Measurements from ENCODE around the gene STRBP. TPM values are rescaled to one million over a fixed set of nuclear protein-coding genes. Genes with fewer than 3 reads are reported as not detected.

Gene STRBP
- total and polyA plus RNA-seq, 2 of the 8 experiments (the other 6 are each of a cell fraction or from before 2014, with no cell fraction given): 29.7 to 105 TPM

DNA sequence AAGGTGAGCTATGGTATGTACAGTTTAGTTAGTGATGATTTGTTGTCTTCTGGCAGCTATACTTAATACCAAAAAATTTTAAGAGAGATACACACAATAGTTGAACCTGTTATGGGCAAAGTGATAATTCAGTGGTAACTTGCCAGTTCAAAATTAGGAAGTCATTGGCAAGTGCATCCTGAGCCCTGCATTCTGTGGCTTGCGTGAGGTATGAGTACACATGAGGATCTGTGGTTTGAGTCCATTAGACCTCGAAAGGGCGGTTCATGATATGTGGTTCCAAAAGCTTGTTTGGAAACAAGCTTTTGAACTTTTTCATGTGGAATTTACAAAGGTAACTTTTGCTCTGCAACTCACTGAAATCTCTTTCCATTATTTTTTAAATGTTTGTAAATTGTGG is 187.9 kb downstream of the STRBP start:
- H4K8ac ChIP-seq (ENCODE audit: extremely low read depth, insufficient read depth, low read length): no peak overlapping the region
- CTCF ChIA-PET (ENCODE audit: partially characterized antibody): interaction anchor here (0.8 to 6.3 kb wide), 9 partner anchors 9 to 269 kb away, joined by 3 to 53 read pairs (median 6); no protein-coding TSS in a partner anchor
- 98% methylated on average over 3 of the region's 3 CpGs; no CpG with 5 or more reads in 1 of the 2 experiments for WGBS, 2 experiments (ENCODE audit: extremely low coverage in 1 of 2, insufficient coverage in 1 of 2, insufficient read length in 1 of 2, insufficient replicate concordance in 2 of 2, low coverage in 1 of 2, low lambda C conversion rate in 2 of 2, missing lambda C conversion rate in 1 of 2)
- no peak for TF ChIP-seq SAP30 (IDR thresholded peaks at IDR 0.05; ENCODE audit: insufficient read depth, insufficient replicate concordance, low read length)
- no peak for TF ChIP-seq PHF8 (conservative IDR thresholded peaks at IDR 0.05; ENCODE audit: low read depth, low read length)
- TF ChIP-seq HDAC6 (IDR thresholded peaks at IDR 0.05; ENCODE audit: low read depth, low read length): no peak
- TF ChIP-seq POU5F1 (IDR thresholded peaks at IDR 0.05; ENCODE audit: low read depth, low read length): no peak
- TF ChIP-seq HDAC2 (IDR thresholded peaks at IDR 0.05; ENCODE audit: borderline replicate concordance in 1 of 2, low read depth in 2 of 2, low read length in 2 of 2): no peak
- TF ChIP-seq TEAD4 (IDR thresholded peaks at IDR 0.05; ENCODE audit: low read depth, low read length): no peak
- TF ChIP-seq SUZ12 (IDR thresholded peaks at IDR 0.05; ENCODE audit: low read length): no peak
- TF ChIP-seq GABPA (IDR thresholded peaks at IDR 0.05; ENCODE audit: borderline replicate concordance, insufficient read depth, low read length): no peak
- no peak for TF ChIP-seq RBBP5 (IDR thresholded peaks at IDR 0.05; ENCODE audit: borderline replicate concordance, low read depth, low read length)
- TF ChIP-seq EZH2 (IDR thresholded peaks at IDR 0.05; ENCODE audit: low read depth, low read length, severe bottlenecking): no peak
- no peak for TF ChIP-seq TAF1 (IDR thresholded peaks at IDR 0.05; ENCODE audit: low read depth, low read length)
- TF ChIP-seq, protein P1, sequence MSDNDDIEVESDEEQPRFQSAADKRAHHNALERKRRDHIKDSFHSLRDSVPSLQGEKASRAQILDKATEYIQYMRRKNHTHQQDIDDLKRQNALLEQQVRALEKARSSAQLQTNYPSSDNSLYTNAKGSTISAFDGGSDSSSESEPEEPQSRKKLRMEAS (IDR thresholded peaks at IDR 0.05): no peak

More for the DNA sequence above, 187.9 kb downstream of the STRBP start:
- peaks cover 2 to 14% (median 6%) of the 10 kb centered on the region in 4 experiments; a peak in 6 of 7 replicates for H3K4me1 ChIP-seq (replicated peaks in 1 of 4; ENCODE audit: control insufficient read depth in 3 of 4, insufficient read depth in 4 of 4, low read length in 3 of 4)
- H2BK20ac ChIP-seq (ENCODE audit: low read length): no peak overlapping the region
- no peaks in the 10 kb centered on the region for H3K27me3 ChIP-seq (replicated peaks in 1 of 4; ENCODE audit: control insufficient read depth in 3 of 4, extremely low read depth in 1 of 4, insufficient read depth in 3 of 4, low read length in 3 of 4)
- no peaks in the 10 kb centered on the region for H4K20me1 ChIP-seq (replicated peaks in 1 of 2; ENCODE audit: control insufficient read depth in 1 of 2, insufficient read depth in 2 of 2, low read length in 2 of 2)
- H3K18ac ChIP-seq (ENCODE audit: extremely low read depth, low read length): no peak overlapping the region
- H4K5ac ChIP-seq (ENCODE audit: insufficient read length, low read depth, low read length): no peak overlapping the region
- no peak overlapping the region for H3K4me2 ChIP-seq (ENCODE audit: insufficient read depth in 1 of 2, low read depth in 2 of 2, low read length in 2 of 2)
- no peak overlapping the region for H4K91ac ChIP-seq (replicated peaks; ENCODE audit: insufficient read length, low read length)
- H2BK120ac ChIP-seq (replicated peaks; ENCODE audit: low read depth, low read length): no peak overlapping the region
- no peak overlapping the region for H2BK12ac ChIP-seq (ENCODE audit: low read depth, low read length)
- H3K56ac ChIP-seq (replicated peaks; ENCODE audit: insufficient read length, low read depth, low read length): no peak overlapping the region
- no peak overlapping the region for H3K23ac ChIP-seq (ENCODE audit: insufficient read length)
- no peaks in the 10 kb centered on the region; the same call in 1 of the 2 replicates for H3K79me1 ChIP-seq (ENCODE audit: low read depth, low read length)
- H3K9ac ChIP-seq (replicated peaks in 1 of 4; ENCODE audit: extremely low read depth in 1 of 4, low read depth in 3 of 4, low read length in 3 of 4): no peak overlapping the region
- H3K9me3 ChIP-seq (ENCODE audit: insufficient read depth in 2 of 2, low read depth in 1 of 2, low read length in 1 of 2): no peaks in the 10 kb centered on the region
- no peaks in the 10 kb centered on the region for H3K23me2 ChIP-seq (ENCODE audit: low read depth, low read length)
- H3K4ac ChIP-seq (replicated peaks; ENCODE audit: insufficient read length, low read depth, low read length): no peak overlapping the region
- H3K14ac ChIP-seq (ENCODE audit: insufficient read length): no peak overlapping the region
- H2AFZ ChIP-seq (ENCODE audit: low read length): no peak overlapping the region
- peaks cover 3 to 30% (median 12%) of the 10 kb centered on the region in 4 experiments; a peak in 6 of 8 replicates for H3K36me3 ChIP-seq (ENCODE audit: control insufficient read depth in 2 of 4, insufficient read depth in 4 of 4, low read length in 3 of 4)
- H2BK5ac ChIP-seq (ENCODE audit: low read depth, low read length): no peak overlapping the region
- no peaks in the 10 kb centered on the region for H3K79me2 ChIP-seq (ENCODE audit: control insufficient read depth in 1 of 2, insufficient read depth in 2 of 2, low read length in 2 of 2)
- no peak overlapping the region for H3K4me3 ChIP-seq (ENCODE audit: extremely low read depth in 1 of 4, insufficient read depth in 2 of 4, low read depth in 3 of 4, low read length in 4 of 4)
- no peak for FAIRE-seq
- no peak overlapping the region for H3K27ac ChIP-seq (ENCODE audit: low read depth, low read length)
- H2BK15ac ChIP-seq (ENCODE audit: low read length): no peak overlapping the region
- H2AK5ac ChIP-seq (ENCODE audit: low read depth, low read length): no peak overlapping the region
- POLR2A ChIA-PET (ENCODE audit: partially characterized antibody): interaction anchor here (0.8 to 2.0 kb wide), 3 partner anchors 10 to 150 kb away, joined by 3 to 4 read pairs (median 4); partner anchors contain the start of gene ZBTB26
- DNase-seq (ENCODE audit: low read depth in 1 of 2, low spot score in 2 of 2): no peak

Data from H1 (cell line).